ENCODE data around the gene STX1A. TPM values are rescaled to one million over a fixed set of nuclear protein-coding genes. Genes with fewer than 3 reads are reported as not detected.
A peak's percentile ranks its signal among the peaks of the same experiment; 100 is the strongest.

STX1A gene
- total RNA-seq, 1 experiment from 2014 or later, result 20.4 TPM

- ChIA-PET CTCF (interaction anchor here (0.6 to 1.0 kb wide), 2 partner anchors 13 to 35 kb away, joined by 4 to 5 read pairs; no protein-coding TSS in a partner anchor), POLR2A (no interaction called here)
- DNase-seq (ENCODE audit: low spot score) (no peak), ATAC-seq (no peak)
- Mint-ChIP-seq H3K27ac (no peak overlapping the region), H3K36me3 (peaks cover 58% of the 10 kb centered on the region), H3K4me1 (no peaks in the 10 kb centered on the region), H3K27me3 (ENCODE audit: low read depth) (no peaks in the 10 kb centered on the region), H3K9me3 (no peaks in the 10 kb centered on the region), H3K4me3 (no peak overlapping the region)
- no peak for TF ChIP-seq AR (CRISPR knock-in tag; IDR thresholded peaks at IDR 0.05)
- 0 out of 2 replicates have a peak, but pooled peaks have one; percentile 31 for TF ChIP-seq ZNF121 (CRISPR knock-in tag; IDR thresholded peaks at IDR 0.05)
- TF ChIP-seq E2F4 (CRISPR knock-in tag; IDR thresholded peaks at IDR 0.05; ENCODE audit: borderline replicate concordance, low read depth), result no peak
Observed at GRCh38 chr7:73690646-73691045, 28.8 kb downstream of the STX1A start.

GRCh38 chr7:73688288-73688687 lies 31.2 kb downstream of the STX1A start:
- TF ChIP-seq STAT6 (CRISPR knock-in tag; conservative IDR thresholded peaks at IDR 0.05; ENCODE audit: low read depth) (no peak), IRF2 (CRISPR knock-in tag; IDR thresholded peaks at IDR 0.05; ENCODE audit: borderline replicate concordance, low read depth) (no peak), USF1 (CRISPR knock-in tag; IDR thresholded peaks at IDR 0.05) (no peak), USF2 (CRISPR knock-in tag; IDR thresholded peaks at IDR 0.05) (no peak)
- ChIA-PET CTCF (no interaction called here), POLR2A (no interaction called here)
- Mint-ChIP-seq H3K27ac (peak overlapping the region; percentile 34; the same call in 1 of the 2 replicates), H3K27me3 (ENCODE audit: low read depth) (no peaks in the 10 kb centered on the region), H3K9me3 (no peaks in the 10 kb centered on the region), H3K4me1 (0 out of 2 replicates have a peak, but pooled peaks cover 3% of the 10 kb centered on the region), H3K36me3 (peaks cover 46% of the 10 kb centered on the region), H3K4me3 (no peak overlapping the region)
- no peak for DNase-seq (ENCODE audit: low spot score)
- no peak for ATAC-seq

- no peaks in the 10 kb centered on the region for H3K9me3 Mint-ChIP-seq
- ChIA-PET POLR2A (interaction anchor here (1.0 kb wide), 1 partner anchor 8 kb away, joined by 3 read pairs; no protein-coding TSS in a partner anchor), CTCF (interaction anchor here (1.0 to 3.6 kb wide), 3 partner anchors 15 to 78 kb away, joined by 4 to 18 read pairs (median 5); no protein-coding TSS in a partner anchor)
- DNase-seq (ENCODE audit: low spot score) (no peak), ATAC-seq (no peak)
- H3K36me3 Mint-ChIP-seq, result peaks cover 32% of the 10 kb centered on the region
- no peaks in the 10 kb centered on the region for H3K27me3 Mint-ChIP-seq (ENCODE audit: low read depth)
- peaks cover 19% of the 10 kb centered on the region for H3K4me1 Mint-ChIP-seq
- H3K27ac Mint-ChIP-seq, result 0 out of 2 replicates have a peak overlapping the region, but pooled peaks have one; percentile 63
- peak overlapping the region; percentile 95 for H3K4me3 Mint-ChIP-seq
- TF ChIP-seq ZNF425 (CRISPR knock-in tag; conservative IDR thresholded peaks at IDR 0.05) (no peak), ATF6 (CRISPR knock-in tag; IDR thresholded peaks at IDR 0.05) (no peak), JAZF1 (CRISPR knock-in tag; IDR thresholded peaks at IDR 0.05) (no peak), ZNF263 (CRISPR knock-in tag; IDR thresholded peaks at IDR 0.05; ENCODE audit: low read depth) (no peak), ERG (CRISPR knock-in tag; IDR thresholded peaks at IDR 0.05) (no peak), CBFB (CRISPR knock-in tag; IDR thresholded peaks at IDR 0.05; ENCODE audit: low read depth) (no peak), MYBL2 (CRISPR knock-in tag; IDR thresholded peaks at IDR 0.05) (no peak), EMX1 (CRISPR knock-in tag; IDR thresholded peaks at IDR 0.05) (no peak), GABPB1 (CRISPR knock-in tag; IDR thresholded peaks at IDR 0.05) (no peak), SOX15 (CRISPR knock-in tag; IDR thresholded peaks at IDR 0.05) (no peak)
Observed at GRCh38 chr7:73685311-73685710, 34.2 kb downstream of the STX1A start.
